ENCODE measurements around the gene COPS6.
A peak's percentile ranks its signal among the peaks of the same experiment; 100 is the strongest.

COPS6 gene

GRCh38 chr7:100098913-100099312 is 10.1 kb downstream of the COPS6 start:
- no peak for DNase-seq (ENCODE audit: low read depth)
- in situ Hi-C loops (cut with HindIII; ENCODE audit: low sequenced_read_pairs) = loop anchor here (5.0 kb wide), 1 partner anchor 67 kb away; no protein-coding TSS in a partner anchor
- H3K4me3 ChIP-seq (ENCODE audit: low read depth, low read length) = no peak overlapping the region
- TF ChIP-seq CTCF (IDR thresholded peaks at IDR 0.05; ENCODE audit: low read depth, low read length, missing control alignments) = no peak

GRCh38 chr7:100099452-100099851 is 10.7 kb downstream of the COPS6 start:
- TF ChIP-seq CTCF (IDR thresholded peaks at IDR 0.05; ENCODE audit: low read depth, low read length, missing control alignments) = no peak
- peak overlapping the region; percentile 85 for H3K4me3 ChIP-seq (ENCODE audit: low read depth, low read length)
- DNase-seq (ENCODE audit: low read depth) = no peak
- in situ Hi-C loops (cut with HindIII; ENCODE audit: low sequenced_read_pairs) = loop anchor here (5.0 kb wide), 1 partner anchor 67 kb away; no protein-coding TSS in a partner anchor

GRCh38 chr7:100100420-100101015 is 11.7 kb downstream of the COPS6 start:
- peak; percentile 96 for DNase-seq (ENCODE audit: low read depth)
- in situ Hi-C loops (cut with HindIII; ENCODE audit: low sequenced_read_pairs) = no loop called here
- H3K4me3 ChIP-seq (ENCODE audit: low read depth, low read length) = peak overlapping the region; percentile 85
- TF ChIP-seq CTCF (IDR thresholded peaks at IDR 0.05; ENCODE audit: low read depth, low read length, missing control alignments) = no peak

GRCh38 chr7:100101016-100101862 is 12.5 kb downstream of the COPS6 start, which contains the start of the genes AP4M1 and MCM7:
TSS of gene AP4M1 (plus strand) at chr7:100101643. CDS start at chr7:100101715, 72 bp downstream.
TSS of gene MCM7 (minus strand) at chr7:100101397. CDS start at chr7:100101294, 103 bp downstream.
- TF ChIP-seq CTCF (IDR thresholded peaks at IDR 0.05; ENCODE audit: low read depth, low read length, missing control alignments) = no peak
- in situ Hi-C loops (cut with HindIII; ENCODE audit: low sequenced_read_pairs) = no loop called here

GRCh38 chr7:100102950-100103840 is 14.4 kb downstream of the COPS6 start:
- peak; percentile 87 for DNase-seq (ENCODE audit: low read depth)
- no peak for TF ChIP-seq CTCF (IDR thresholded peaks at IDR 0.05; ENCODE audit: low read depth, low read length, missing control alignments)
- in situ Hi-C loops (cut with HindIII; ENCODE audit: low sequenced_read_pairs) = no loop called here
- H3K4me3 ChIP-seq (ENCODE audit: low read depth, low read length) = peak overlapping the region; percentile 85

More at GRCh38 chr7:100101016-100101862, 12.5 kb downstream of the COPS6 start, which contains the start of the genes AP4M1 and MCM7:
- H3K4me3 ChIP-seq (ENCODE audit: low read depth, low read length) = peak within 1 kb of the TSS; percentile 85
- DNase-seq (ENCODE audit: low read depth) = peak; percentile 97

GRCh38 chr7:100105534-100105933 is 16.8 kb downstream of the COPS6 start:
- in situ Hi-C loops (cut with HindIII; ENCODE audit: low sequenced_read_pairs) = no loop called here
- no peak for DNase-seq (ENCODE audit: low read depth)
- no peak overlapping the region for H3K4me3 ChIP-seq (ENCODE audit: low read depth, low read length)
- TF ChIP-seq CTCF (IDR thresholded peaks at IDR 0.05; ENCODE audit: low read depth, low read length, missing control alignments) = no peak
